Gastrocnemius medialis (tissue), 4 donors: ENCODE measurements around the gene NDUFA11. TPM values are rescaled to one million over a fixed set of nuclear protein-coding genes. Genes with fewer than 3 reads are reported as not detected.

Source experiments
- ATAC-seq, 2 donors: fragments of 150-250 bp; one replicate each; pipeline ENCODE4 v1.9.1; 2016
- DNase-seq, 2 donors: peaks; one replicate each; pipeline ENCODE4 v3.0.0-alpha.2; 2019
- H3K27ac ChIP-seq, 4 donors: fragments of 200-600 bp; sonication (generic); 1 replicate in 1 of 4; 2 replicates in 3 of 4; pipeline ENCODE4 v1.5.1; 2016 to 2018; ENCODE audit warnings: mild to moderate bottlenecking in 2 of 4, moderate library complexity in 1 of 4
- H3K27me3 ChIP-seq, 3 donors: fragments of 200-600 bp; sonication (generic) in 2 of 3; 1 replicate in 1 of 3; 2 replicates in 2 of 3; pipeline versions ENCODE4 v1.5.1 to v1.6.0; 2016 to 2019; ENCODE audit warnings: mild to moderate bottlenecking in 1 of 3, moderate library complexity in 1 of 3
- H3K36me3 ChIP-seq, 2 donors: fragments of 200-600 bp; sonication (generic) in 1 of 2; one replicate each; pipeline ENCODE4 v1.5.1; 2017 to 2018
- H3K4me1 ChIP-seq, 2 donors: fragments of 200-600 bp; sonication (generic) in 1 of 2; one replicate each; pipeline ENCODE4 v1.5.1; 2016 to 2017; ENCODE audit warnings: mild to moderate bottlenecking in 2 of 2
- H3K4me3 ChIP-seq, 4 donors: fragments of 200-600 bp; sonication (generic) in 3 of 4; 1 replicate in 1 of 4; 2 replicates in 3 of 4; pipeline ENCODE4 v1.5.1; 2016 to 2019; ENCODE audit warnings: mild to moderate bottlenecking in 2 of 4
- H3K9me3 ChIP-seq, 3 donors: fragments of 200-600 bp; sonication (generic) in 2 of 3; 1 replicate in 1 of 3; 2 replicates in 2 of 3; pipeline ENCODE4 v1.5.1; 2016 to 2019
- POLR2A ChIP-seq, 2 donors: fragments of 450-650 bp; IDR thresholded peaks; one replicate each; pipeline ENCODE4 v1.6.1; 2017; ENCODE audit warnings: antibody characterized with exemption in 2 of 2, mild to moderate bottlenecking in 2 of 2, moderate library complexity in 2 of 2
- in situ Hi-C, 4 donors: fragments of 200-750 bp; cut with MboI; loops; one replicate each; pipeline versions ENCODE4 v1.15.0 to v1.8.0; 2017; ENCODE audit warnings: low sequenced_read_pairs in 4 of 4
- intact Hi-C: fragments of 100-400 bp; cut with DNase I; formaldehyde crosslinking; loops from one replicate; pipeline ENCODE4 v1.15.1; 2023; ENCODE audit warnings: low total_unique reads
- total RNA-seq, 4 donors: library from RNA; depleted of rRNA; stranded (reverse); fragments of >200 nt; gene quantifications; one replicate each; pipeline versions ENCODE4 v1.1.0 to v1.2.3, GENCODE V29; 2016
- TF ChIP-seq, protein P1 (sequence below), 5 experiments: fragments of 450-650 bp in 3 of 5; fragments of 200-600 bp in 2 of 5; sonication (generic) in 2 of 5; IDR thresholded peaks in 4 of 5; conservative IDR thresholded peaks in 1 of 5; 1 replicate in 4 of 5; 2 replicates in 1 of 5; pipeline ENCODE4 v1.5.1; 2016 to 2019; ENCODE audit warnings: antibody characterized with exemption in 5 of 5, mild to moderate bottlenecking in 3 of 5, moderate library complexity in 3 of 5

The NDUFA11 gene
- total RNA-seq, 4 donors from 2014 or later: 190 to 349 (median 221) TPM

GRCh38 chr19:5934069-5934401 is 30.4 kb upstream of the NDUFA11 start:
- peaks cover 8 to 10% of the 10 kb centered on the region in 2 donors for H3K4me1 ChIP-seq
- no peak for ATAC-seq
- H3K36me3 ChIP-seq: peaks cover 0 to 40% of the 10 kb centered on the region in 2 donors
- in situ Hi-C loops: no loop called here
- H3K9me3 ChIP-seq: no peaks in the 10 kb centered on the region
- no peak overlapping the region for H3K4me3 ChIP-seq
- no peak for DNase-seq
- TF ChIP-seq POLR2A (IDR thresholded peaks at IDR 0.05): no peak
- TF ChIP-seq, protein P1, sequence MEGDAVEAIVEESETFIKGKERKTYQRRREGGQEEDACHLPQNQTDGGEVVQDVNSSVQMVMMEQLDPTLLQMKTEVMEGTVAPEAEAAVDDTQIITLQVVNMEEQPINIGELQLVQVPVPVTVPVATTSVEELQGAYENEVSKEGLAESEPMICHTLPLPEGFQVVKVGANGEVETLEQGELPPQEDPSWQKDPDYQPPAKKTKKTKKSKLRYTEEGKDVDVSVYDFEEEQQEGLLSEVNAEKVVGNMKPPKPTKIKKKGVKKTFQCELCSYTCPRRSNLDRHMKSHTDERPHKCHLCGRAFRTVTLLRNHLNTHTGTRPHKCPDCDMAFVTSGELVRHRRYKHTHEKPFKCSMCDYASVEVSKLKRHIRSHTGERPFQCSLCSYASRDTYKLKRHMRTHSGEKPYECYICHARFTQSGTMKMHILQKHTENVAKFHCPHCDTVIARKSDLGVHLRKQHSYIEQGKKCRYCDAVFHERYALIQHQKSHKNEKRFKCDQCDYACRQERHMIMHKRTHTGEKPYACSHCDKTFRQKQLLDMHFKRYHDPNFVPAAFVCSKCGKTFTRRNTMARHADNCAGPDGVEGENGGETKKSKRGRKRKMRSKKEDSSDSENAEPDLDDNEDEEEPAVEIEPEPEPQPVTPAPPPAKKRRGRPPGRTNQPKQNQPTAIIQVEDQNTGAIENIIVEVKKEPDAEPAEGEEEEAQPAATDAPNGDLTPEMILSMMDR (IDR thresholded peaks at IDR 0.05 in 4 of 5, conservative IDR thresholded peaks at IDR 0.05 in 1 of 5): no peak
- H3K27me3 ChIP-seq: no peaks in the 10 kb centered on the region
- H3K27ac ChIP-seq: no peak overlapping the region
- intact Hi-C loops: no loop called here

GRCh38 chr19:5933391-5934068 is 29.9 kb upstream of the NDUFA11 start:
- H3K4me3 ChIP-seq: no peak overlapping the region
- H3K9me3 ChIP-seq: no peaks in the 10 kb centered on the region
- H3K4me1 ChIP-seq: peaks cover 8 to 10% of the 10 kb centered on the region in 2 donors
- DNase-seq (no peak), ATAC-seq (no peak)
- H3K27me3 ChIP-seq: no peaks in the 10 kb centered on the region
- intact Hi-C loops (no loop called here), in situ Hi-C loops (no loop called here)
- H3K36me3 ChIP-seq: peaks cover 0 to 44% of the 10 kb centered on the region in 2 donors
- H3K27ac ChIP-seq: no peak overlapping the region
- TF ChIP-seq, protein P1 (IDR thresholded peaks at IDR 0.05 in 4 of 5, conservative IDR thresholded peaks at IDR 0.05 in 1 of 5): no peak
- no peak for TF ChIP-seq POLR2A (IDR thresholded peaks at IDR 0.05)

GRCh38 chr19:5932609-5933262 is 29.1 kb upstream of the NDUFA11 start:
- H3K27ac ChIP-seq: no peak overlapping the region
- ATAC-seq: no peak
- H3K27me3 ChIP-seq: no peaks in the 10 kb centered on the region
- DNase-seq: no peak
- TF ChIP-seq POLR2A (IDR thresholded peaks at IDR 0.05): no peak
- TF ChIP-seq, protein P1 (IDR thresholded peaks at IDR 0.05 in 4 of 5, conservative IDR thresholded peaks at IDR 0.05 in 1 of 5): no peak
- intact Hi-C loops: no loop called here
- peaks cover 9 to 10% of the 10 kb centered on the region in 2 donors for H3K4me1 ChIP-seq
- in situ Hi-C loops: no loop called here
- H3K36me3 ChIP-seq: peaks cover 0 to 50% of the 10 kb centered on the region in 2 donors
- H3K9me3 ChIP-seq: no peaks in the 10 kb centered on the region
- no peak overlapping the region for H3K4me3 ChIP-seq

GRCh38 chr19:5932146-5932545 is 28.6 kb upstream of the NDUFA11 start:
- H3K4me1 ChIP-seq: peaks cover 14 to 16% of the 10 kb centered on the region in 2 donors
- ATAC-seq (no peak), DNase-seq (no peak)
- intact Hi-C loops: no loop called here
- in situ Hi-C loops: no loop called here
- H3K4me3 ChIP-seq: no peak overlapping the region
- TF ChIP-seq POLR2A (IDR thresholded peaks at IDR 0.05): no peak
- TF ChIP-seq, protein P1 (IDR thresholded peaks at IDR 0.05 in 4 of 5, conservative IDR thresholded peaks at IDR 0.05 in 1 of 5): no peak
- peaks cover 0 to 56% of the 10 kb centered on the region in 2 donors for H3K36me3 ChIP-seq
- H3K9me3 ChIP-seq: no peaks in the 10 kb centered on the region
- H3K27me3 ChIP-seq: no peaks in the 10 kb centered on the region
- no peak overlapping the region for H3K27ac ChIP-seq
